ENCODE results near the gene ECHDC3. TPM values are rescaled to one million over a fixed set of nuclear protein-coding genes. Genes with fewer than 3 reads are reported as not detected.

The ECHDC3 gene
- total RNA-seq, 4 donors from 2014 or later = 137 to 711 (median 391) TPM

- TF ChIP-seq, protein P1, sequence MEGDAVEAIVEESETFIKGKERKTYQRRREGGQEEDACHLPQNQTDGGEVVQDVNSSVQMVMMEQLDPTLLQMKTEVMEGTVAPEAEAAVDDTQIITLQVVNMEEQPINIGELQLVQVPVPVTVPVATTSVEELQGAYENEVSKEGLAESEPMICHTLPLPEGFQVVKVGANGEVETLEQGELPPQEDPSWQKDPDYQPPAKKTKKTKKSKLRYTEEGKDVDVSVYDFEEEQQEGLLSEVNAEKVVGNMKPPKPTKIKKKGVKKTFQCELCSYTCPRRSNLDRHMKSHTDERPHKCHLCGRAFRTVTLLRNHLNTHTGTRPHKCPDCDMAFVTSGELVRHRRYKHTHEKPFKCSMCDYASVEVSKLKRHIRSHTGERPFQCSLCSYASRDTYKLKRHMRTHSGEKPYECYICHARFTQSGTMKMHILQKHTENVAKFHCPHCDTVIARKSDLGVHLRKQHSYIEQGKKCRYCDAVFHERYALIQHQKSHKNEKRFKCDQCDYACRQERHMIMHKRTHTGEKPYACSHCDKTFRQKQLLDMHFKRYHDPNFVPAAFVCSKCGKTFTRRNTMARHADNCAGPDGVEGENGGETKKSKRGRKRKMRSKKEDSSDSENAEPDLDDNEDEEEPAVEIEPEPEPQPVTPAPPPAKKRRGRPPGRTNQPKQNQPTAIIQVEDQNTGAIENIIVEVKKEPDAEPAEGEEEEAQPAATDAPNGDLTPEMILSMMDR (IDR thresholded peaks at IDR 0.05; ENCODE audit: low read depth) = no peak
Observed at GRCh38 chr10:11746883-11747539, 4.8 kb downstream of the ECHDC3 start.

- TF ChIP-seq, protein P1 (IDR thresholded peaks at IDR 0.05; ENCODE audit: low read depth) = no peak
Observed at GRCh38 chr10:11748866-11749265, 6.7 kb downstream of the ECHDC3 start.

DNA sequence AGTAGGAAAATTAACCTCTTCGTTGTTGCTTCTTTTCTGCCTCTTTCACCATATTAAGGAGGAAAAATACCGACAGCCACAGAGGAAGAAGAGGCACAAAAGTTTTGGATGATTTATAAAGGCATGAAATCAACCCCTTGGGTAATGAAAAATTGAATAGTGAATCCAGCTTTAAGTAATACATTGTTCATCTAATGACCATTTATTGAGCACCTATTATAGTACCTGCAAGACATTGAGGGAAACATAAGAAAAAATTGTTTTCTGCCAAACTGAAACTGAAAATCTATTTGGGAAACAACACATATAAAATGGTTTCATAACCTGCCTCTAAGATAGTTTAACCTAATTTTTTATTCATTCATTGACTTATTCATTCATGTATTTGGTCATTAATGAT is 8.2 kb downstream of the ECHDC3 start:
- TF ChIP-seq, protein P1 (IDR thresholded peaks at IDR 0.05; ENCODE audit: low read depth) = no peak

DNA sequence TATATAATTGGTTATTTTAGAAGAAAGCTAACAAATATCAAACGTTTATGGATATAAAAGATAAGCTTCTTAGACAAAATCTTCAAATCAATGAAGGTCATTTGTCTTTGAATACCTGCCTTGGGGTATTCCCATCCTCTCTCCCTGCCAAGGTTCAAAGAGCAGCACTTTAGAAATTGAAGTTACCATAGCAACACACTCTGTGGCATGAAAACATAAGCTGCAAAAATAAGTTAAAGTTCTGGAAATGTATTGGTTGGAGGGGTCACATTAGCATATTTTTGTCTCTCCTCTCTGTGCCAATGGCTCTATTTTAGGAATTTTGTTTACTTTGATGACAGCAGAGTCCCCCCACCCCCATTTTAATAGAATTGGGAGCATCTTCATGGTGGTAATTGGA is 12.0 kb downstream of the ECHDC3 start:
- TF ChIP-seq, protein P1 (IDR thresholded peaks at IDR 0.05; ENCODE audit: low read depth) = no peak

GRCh38 chr10:11754620-11755019 is 12.4 kb downstream of the ECHDC3 start:
- TF ChIP-seq, protein P1 (IDR thresholded peaks at IDR 0.05; ENCODE audit: low read depth) = no peak

GRCh38 chr10:11755512-11756263 is 13.5 kb downstream of the ECHDC3 start:
- TF ChIP-seq, protein P1 (IDR thresholded peaks at IDR 0.05; ENCODE audit: low read depth) = no peak

DNA sequence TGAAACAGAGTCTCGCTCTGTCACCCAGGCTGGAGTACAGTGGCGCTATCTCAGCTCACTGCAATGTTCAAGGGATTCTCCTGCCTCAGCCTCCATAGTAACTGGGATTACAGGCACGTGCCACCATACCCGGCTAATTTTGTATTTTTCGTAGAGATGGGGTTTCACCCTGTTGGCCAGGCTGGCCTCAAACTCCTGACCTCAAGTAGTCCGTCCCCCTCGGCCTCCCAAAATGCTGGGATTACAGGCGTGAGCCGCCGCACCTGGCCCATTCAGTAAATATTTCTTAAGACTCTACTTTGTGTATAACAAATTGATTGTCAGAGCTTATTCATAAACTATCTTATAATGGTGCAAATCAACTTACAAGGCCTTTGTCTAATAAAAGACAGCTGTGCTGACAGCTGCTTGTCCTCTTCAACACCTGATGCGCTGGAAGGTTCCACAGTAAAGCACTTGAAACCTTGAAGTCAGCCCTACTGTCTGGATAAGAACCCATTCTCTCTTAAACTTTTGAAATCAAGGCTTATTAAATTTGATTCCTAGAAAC is 14.7 kb downstream of the ECHDC3 start:
- TF ChIP-seq, protein P1 (IDR thresholded peaks at IDR 0.05; ENCODE audit: low read depth) = no peak
